HepG2 (cell line): Measurements from ENCODE around the gene CYP4V2. TPM values are rescaled to one million over a fixed set of nuclear protein-coding genes. Genes with fewer than 3 reads are reported as not detected.

Experiments used
- AHR ChIP-seq: IDR thresholded peaks from 2 replicates; pipeline ENCODE4 v1.6.1; 2018; ENCODE audit warnings: missing genetic modification reagents, missing compliant biosample characterization
- ATF7-NPFF ChIP-seq: sonication (generic); formaldehyde crosslinking; IDR thresholded peaks from 2 replicates; pipeline ENCODE4 v1.8.1; 2023; ENCODE audit warnings: mild to moderate bottlenecking, low read depth, missing genetic modification reagents, moderate library complexity
- ELF4 ChIP-seq: sonication (generic); formaldehyde crosslinking; IDR thresholded peaks from 2 replicates; pipeline ENCODE4 v1.5.0; 2020; ENCODE audit warnings: missing genetic modification reagents, mild to moderate bottlenecking, moderate library complexity, borderline replicate concordance
- FOXO4 ChIP-seq: sonication (generic); formaldehyde crosslinking; conservative IDR thresholded peaks from 2 replicates; pipeline ENCODE4 v1.8.1; 2023; ENCODE audit warnings: missing genetic modification reagents
- GATAD1 ChIP-seq: IDR thresholded peaks from 2 replicates; pipeline ENCODE4 v1.6.1; 2016; ENCODE audit warnings: missing genetic modification reagents, missing compliant biosample characterization
- HMG20B ChIP-seq: conservative IDR thresholded peaks from 2 replicates; pipeline ENCODE4 v1.6.1; 2016; ENCODE audit warnings: missing genetic modification reagents, missing compliant biosample characterization
- KAT7 ChIP-seq: IDR thresholded peaks from 2 replicates; pipeline ENCODE4 v1.6.1; 2018; ENCODE audit warnings: borderline replicate concordance, missing compliant biosample characterization
- KLF6 ChIP-seq: IDR thresholded peaks from 2 replicates; pipeline ENCODE4 v1.8.0; 2016; ENCODE audit warnings: missing biosample characterization, missing genetic modification reagents
- MAX ChIP-seq: IDR thresholded peaks from 2 replicates; pipeline ENCODE4 v1.6.1; 2012; ENCODE audit warnings: inconsistent platforms
- RELA ChIP-seq: sonication (generic); formaldehyde crosslinking; IDR thresholded peaks from 2 replicates; pipeline ENCODE4 v1.4.0; 2020; ENCODE audit warnings: missing genetic modification reagents
- RFX1 ChIP-seq: fragments of 450-650 bp; IDR thresholded peaks from 2 replicates; pipeline ENCODE4 v1.6.1; 2017
- SALL2 ChIP-seq: sonication (generic); formaldehyde crosslinking; IDR thresholded peaks from 2 replicates; pipeline ENCODE4 v1.8.1; 2023; ENCODE audit warnings: mild to moderate bottlenecking, missing genetic modification reagents, inconsistent platforms
- SOX13 ChIP-seq, 3 experiments: fragments of 450-650 bp in 1 of 3; sonication (generic) in 1 of 3; formaldehyde crosslinking in 1 of 3; IDR thresholded peaks in 2 of 3; conservative IDR thresholded peaks in 1 of 3; 2 replicates each; pipeline versions ENCODE4 v1.5.0 to v1.6.1; 2016 to 2020; ENCODE audit warnings: antibody characterized with exemption in 1 of 3, mild to moderate bottlenecking in 1 of 3, missing compliant biosample characterization in 1 of 3, missing genetic modification reagents in 1 of 3, moderate library complexity in 1 of 3
- TERF1 ChIP-seq: sonication (generic); formaldehyde crosslinking; IDR thresholded peaks from 2 replicates; pipeline ENCODE4 v1.8.0; 2022; ENCODE audit warnings: mild to moderate bottlenecking, missing genetic modification reagents, moderate library complexity
- TFE3 ChIP-seq: IDR thresholded peaks from 2 replicates; pipeline ENCODE4 v1.6.1; 2016
- TSC22D2 ChIP-seq: sonication (generic); formaldehyde crosslinking; IDR thresholded peaks from 2 replicates; pipeline ENCODE4 v1.5.1; 2020; ENCODE audit warnings: missing genetic modification reagents, mild to moderate bottlenecking, borderline replicate concordance
- ZIK1 ChIP-seq: sonication (generic); formaldehyde crosslinking; IDR thresholded peaks from 2 replicates; pipeline ENCODE4 v1.5.0; 2020; ENCODE audit warnings: mild to moderate bottlenecking, low read depth, missing genetic modification reagents, borderline replicate concordance
- ZMYM3 ChIP-seq: sonication (generic); formaldehyde crosslinking; IDR thresholded peaks from 2 replicates; pipeline ENCODE4 v1.5.1; 2020; ENCODE audit warnings: mild to moderate bottlenecking, missing genetic modification reagents
- ZNF3 ChIP-seq: IDR thresholded peaks from 2 replicates; pipeline ENCODE4 v1.7.0; 2017; ENCODE audit warnings: inconsistent platforms
- ZNF30 ChIP-seq: sonication (generic); formaldehyde crosslinking; IDR thresholded peaks from 2 replicates; pipeline ENCODE4 v1.5.0; 2020; ENCODE audit warnings: mild to moderate bottlenecking, missing genetic modification reagents
- ZNF414 ChIP-seq: sonication (generic); formaldehyde crosslinking; IDR thresholded peaks from 2 replicates; pipeline ENCODE4 v1.5.0; 2020; ENCODE audit warnings: missing genetic modification reagents
- ZNF460 ChIP-seq: sonication (generic); formaldehyde crosslinking; IDR thresholded peaks from 2 replicates; pipeline ENCODE4 v1.5.1; 2020; ENCODE audit warnings: missing genetic modification reagents, mild to moderate bottlenecking, borderline replicate concordance
- ZNF510 ChIP-seq: sonication (generic); formaldehyde crosslinking; IDR thresholded peaks from 2 replicates; pipeline ENCODE4 v1.4.0; 2020; ENCODE audit warnings: low read depth, mild to moderate bottlenecking, missing genetic modification reagents
- ZNF614 ChIP-seq: IDR thresholded peaks from 2 replicates; pipeline ENCODE4 v1.6.1; 2018; ENCODE audit warnings: missing biosample characterization, missing genetic modification reagents, inconsistent platforms, borderline replicate concordance
- ZNF670 ChIP-seq: sonication (generic); formaldehyde crosslinking; IDR thresholded peaks from 2 replicates; pipeline ENCODE4 v1.8.0; 2022; ENCODE audit warnings: mild to moderate bottlenecking, missing genetic modification reagents, borderline replicate concordance
- polyA plus RNA-seq, 8 experiments: library from polyadenylated mRNA; depleted of rRNA in 3 of 8; stranded (reverse) in 7 of 8; unstranded in 1 of 8; fragments of >200 nt; fragmentation: Illumina TruSeq in 4 of 8; extraction: Trizol in 4 of 8; gene quantifications; 2 replicates each; pipeline versions ENCODE4 v1.2.1 to v1.2.3, GENCODE V29; 2011 to 2016; ENCODE audit warnings: low read depth in 4 of 8, missing spikeins in 1 of 8, mixed read lengths in 1 of 8; ENCODE audit not compliant: insufficient read depth in 1 of 8
- total RNA-seq, 5 experiments: library from RNA; depleted of rRNA; stranded (reverse); fragments of >200 nt; fragmentation: Illumina TruSeq; extraction: Trizol; gene quantifications; 2 replicates each; pipeline ENCODE4 v1.2.3, GENCODE V29; 2016; ENCODE audit warnings: low read depth in 1 of 5

Gene CYP4V2
- total and polyA plus RNA-seq, 2 of the 13 experiments (the other 11 are each of a cell fraction or from before 2014, with no cell fraction given) = 4.7 to 7.2 TPM

- TF ChIP-seq ZNF3 (CRISPR knock-in tag) (no peak; the same call in 1 of the 2 replicates), ZNF30 (CRISPR knock-in tag) (no peak), SALL2 (CRISPR knock-in tag) (peak; percentile 60), ELF4 (CRISPR knock-in tag) (no peak), RFX1 (no peak), TERF1 (CRISPR knock-in tag) (no peak), ZNF670 (CRISPR knock-in tag) (peak; percentile 81; the same call in 1 of the 2 replicates), TFE3 (CRISPR knock-in tag) (peak; percentile 25; the same call in 1 of the 2 replicates), ZIK1 (CRISPR knock-in tag) (0 out of 2 replicates have a peak, but pooled peaks have one; percentile 35), ZMYM3 (CRISPR knock-in tag) (no peak), ZNF414 (peak; percentile 69; the same call in 1 of the 2 replicates), SOX13 (IDR thresholded peaks at IDR 0.05) (no peak), SOX13 (CRISPR knock-in tag; conservative IDR thresholded peaks at IDR 0.05 in 1 of 2, IDR thresholded peaks at IDR 0.05 in 1 of 2) (peak in 1 of 2 experiments; percentile 37; a peak in 2 of 4 replicates), ZNF510 (CRISPR knock-in tag) (no peak), HMG20B (CRISPR knock-in tag) (peak; percentile 49; the same call in 1 of the 2 replicates), MAX (peak; percentile 29), AHR (CRISPR knock-in tag) (no peak), KAT7 (CRISPR knock-in tag) (peak; percentile 42; the same call in 1 of the 2 replicates), KLF6 (CRISPR knock-in tag) (peak; percentile 52; the same call in 1 of the 2 replicates), ZNF614 (no peak; the same call in 1 of the 2 replicates), FOXO4 (no peak), RELA (CRISPR knock-in tag) (0 out of 2 replicates have a peak, but pooled peaks have one; percentile 20), TSC22D2 (peak; percentile 30), GATAD1 (CRISPR knock-in tag) (peak; percentile 74), ZNF460 (CRISPR knock-in tag) (peak; percentile 9; the same call in 1 of the 2 replicates), ATF7-NPFF (CRISPR knock-in tag) (peak; percentile 82)
Measured at GRCh38 chr4:186191200-186192065, at the start of gene CYP4V2 (continued).
